ENCODE measurements around the gene FBRSL1. TPM values are rescaled to one million over a fixed set of nuclear protein-coding genes. Genes with fewer than 3 reads are reported as not detected.

The FBRSL1 gene
- total RNA-seq, 2 donors from 2014 or later = 20.2 to 22.5 TPM

GRCh38 chr12:132487311-132487741, 2.6 kb upstream of the FBRSL1 start:
- ATAC-seq (ENCODE audit: insufficient number of reproducible peaks, low FRiP score, low read depth) (no peak), DNase-seq (ENCODE audit: low spot score) (no peak)
- Histone ChIP-seq H3K27ac (no peak overlapping the region), H3K4me3 (no peak overlapping the region), H3K36me3 (no peaks in the 10 kb centered on the region), H3K9me3 (no peaks in the 10 kb centered on the region), H3K4me1 (ENCODE audit: control insufficient read depth in 1 of 2, low read depth in 2 of 2) (peaks cover 16% of the 10 kb centered on the region in 2 donors), H3K27me3 (replicated peaks; ENCODE audit: insufficient read depth) (no peaks in the 10 kb centered on the region)
- no peak for TF ChIP-seq CTCF (IDR thresholded peaks at IDR 0.05)

GRCh38 chr12:132488127-132489077, 1.5 kb upstream of the FBRSL1 start:
- Histone ChIP-seq H3K27me3 (replicated peaks; ENCODE audit: insufficient read depth) (no peaks in the 10 kb centered on the region), H3K4me3 (peak overlapping the region; percentile 98), H3K4me1 (ENCODE audit: control insufficient read depth in 1 of 2, low read depth in 2 of 2) (peaks cover 26 to 27% of the 10 kb centered on the region in 2 donors), H3K27ac (no peak overlapping the region), H3K36me3 (no peaks in the 10 kb centered on the region), H3K9me3 (no peaks in the 10 kb centered on the region)
- ATAC-seq (ENCODE audit: insufficient number of reproducible peaks, low FRiP score, low read depth) (no peak), DNase-seq (ENCODE audit: low spot score) (no peak)
- no peak for TF ChIP-seq CTCF (IDR thresholded peaks at IDR 0.05)

- Histone ChIP-seq H3K9me3 (no peaks in the 10 kb centered on the region), H3K27ac (peak overlapping the region in 1 of 2 donors; percentile 52), H3K4me1 (ENCODE audit: control insufficient read depth in 1 of 2, low read depth in 2 of 2) (peaks cover 29 to 34% of the 10 kb centered on the region in 2 donors), H3K4me3 (peak overlapping the region; percentile 98), H3K36me3 (no peaks in the 10 kb centered on the region), H3K27me3 (replicated peaks; ENCODE audit: insufficient read depth) (no peaks in the 10 kb centered on the region)
- DNase-seq (ENCODE audit: low spot score) (no peak), ATAC-seq (ENCODE audit: insufficient number of reproducible peaks, low FRiP score, low read depth) (no peak)
- TF ChIP-seq CTCF (IDR thresholded peaks at IDR 0.05) = no peak
Measured at GRCh38 chr12:132489078-132489601, 811 bp upstream of the FBRSL1 start.

- H3K4me1 ChIP-seq (ENCODE audit: control insufficient read depth in 1 of 2, low read depth in 2 of 2) = peaks cover 29 to 49% of the 10 kb centered on the region in 2 donors
- H3K9me3 ChIP-seq = no peaks in the 10 kb centered on the region
- no peaks in the 10 kb centered on the region for H3K27me3 ChIP-seq (replicated peaks; ENCODE audit: insufficient read depth)
- H3K36me3 ChIP-seq = no peaks in the 10 kb centered on the region
- ATAC-seq (ENCODE audit: insufficient number of reproducible peaks, low FRiP score, low read depth) (no peak), DNase-seq (ENCODE audit: low spot score) (no peak)
- peak overlapping the region; percentile 94 for H3K4me3 ChIP-seq
- no peak for TF ChIP-seq CTCF (IDR thresholded peaks at IDR 0.05)
- H3K27ac ChIP-seq = no peak overlapping the region
Measured at GRCh38 chr12:132490422-132491137, 629 bp downstream of the FBRSL1 start.
